H1 (cell line): ENCODE results near the gene C20orf96. TPM values are rescaled to one million over a fixed set of nuclear protein-coding genes. Genes with fewer than 3 reads are reported as not detected.

Experiments
- CTCF ChIA-PET: fragments of 300-600 bp; sonication (Branson Sonifier 250); formaldehyde crosslinking; loops from one replicate; lab custom pipeline; 2021; ENCODE audit not compliant: partially characterized antibody; lab: Charles Lee
- POLR2A ChIA-PET: fragments of 300-600 bp; sonication (Branson Sonifier 250); formaldehyde crosslinking; loops from one replicate; lab custom pipeline; 2021; ENCODE audit warnings: inconsistent platforms; ENCODE audit not compliant: partially characterized antibody; lab: Charles Lee
- DNase-seq, 2 experiments: peaks; one replicate each; pipeline versions ENCODE4 v3.0.0 to v3.0.0-alpha.2; 2010 to 2022; ENCODE audit warnings: low spot score in 2 of 2, low read depth in 1 of 2, mixed read lengths in 1 of 2
- FAIRE-seq: peaks from 2 replicates; lab custom pipeline; 2011; peaks lifted over from hg19 to GRCh38; lab: Jason Lieb, UNC
- H2AFZ ChIP-seq: 2 replicates; pipeline ENCODE4 v1.8.1; 2012; ENCODE audit warnings: low read length, inconsistent platforms
- H2AK5ac ChIP-seq: 2 replicates; pipeline ENCODE4 v1.6.1; 2013; ENCODE audit warnings: low read depth, low read length
- H2BK120ac ChIP-seq: replicated peaks from 2 replicates; pipeline ENCODE3; 2013; ENCODE audit warnings: low read depth, low read length, inconsistent platforms
- H2BK12ac ChIP-seq: 2 replicates; pipeline ENCODE4 v1.6.1; 2013; ENCODE audit warnings: low read depth, low read length
- H2BK15ac ChIP-seq: 2 replicates; pipeline ENCODE4 v1.6.1; 2013; ENCODE audit warnings: low read length
- H2BK20ac ChIP-seq: 2 replicates; pipeline ENCODE4 v1.6.1; 2013; ENCODE audit warnings: low read length
- H2BK5ac ChIP-seq: 2 replicates; pipeline ENCODE4 v1.6.1; 2013; ENCODE audit warnings: low read depth, low read length
- H3K14ac ChIP-seq: 2 replicates; pipeline ENCODE4 v1.6.1; 2013; ENCODE audit warnings: inconsistent platforms; ENCODE audit not compliant: insufficient read length
- H3K18ac ChIP-seq: 2 replicates; pipeline ENCODE4 v1.6.1; 2013; ENCODE audit warnings: low read length; ENCODE audit errors: extremely low read depth
- H3K23ac ChIP-seq: 2 replicates; pipeline ENCODE4 v1.6.1; 2013; ENCODE audit warnings: inconsistent platforms; ENCODE audit not compliant: insufficient read length
- H3K23me2 ChIP-seq: 2 replicates; pipeline ENCODE4 v1.6.1; 2013; ENCODE audit warnings: low read depth, low read length
- H3K27ac ChIP-seq: 2 replicates; pipeline ENCODE4 v1.6.1; 2011; ENCODE audit warnings: low read depth, low read length, inconsistent platforms
- H3K27me3 ChIP-seq, 4 experiments: replicated peaks in 1 of 4; 1 replicate in 1 of 4; 2 replicates in 3 of 4; pipeline versions ENCODE4 v1.6.1 to v1.8.1; 2011 to 2013; ENCODE audit warnings: low read length in 3 of 4, mild to moderate bottlenecking in 3 of 4, inconsistent platforms in 2 of 4, mixed read lengths in 2 of 4, moderate library complexity in 1 of 4; ENCODE audit not compliant: control insufficient read depth in 3 of 4, insufficient read depth in 3 of 4; ENCODE audit errors: extremely low read depth in 1 of 4
- H3K36me3 ChIP-seq, 4 experiments: 2 replicates each; pipeline versions ENCODE4 v1.6.1 to v1.8.1; 2011 to 2013; ENCODE audit warnings: mild to moderate bottlenecking in 4 of 4, low read length in 3 of 4, moderate library complexity in 2 of 4, control low read depth in 1 of 4, inconsistent platforms in 1 of 4; ENCODE audit not compliant: insufficient read depth in 4 of 4, control insufficient read depth in 2 of 4
- H3K4ac ChIP-seq: replicated peaks from 2 replicates; pipeline ENCODE3; 2013; ENCODE audit warnings: low read length, low read depth, mixed read lengths, inconsistent platforms; ENCODE audit not compliant: insufficient read length
- H3K4me1 ChIP-seq, 4 experiments: replicated peaks in 1 of 4; 1 replicate in 1 of 4; 2 replicates in 3 of 4; pipeline versions ENCODE4 v1.6.1 to v1.8.1; 2011 to 2013; ENCODE audit warnings: low read length in 3 of 4, inconsistent platforms in 2 of 4, mixed read lengths in 1 of 4; ENCODE audit not compliant: insufficient read depth in 4 of 4, control insufficient read depth in 3 of 4
- H3K4me2 ChIP-seq, 2 experiments: 2 replicates each; pipeline versions ENCODE4 v1.6.1 to v1.8.1; 2011 to 2013; ENCODE audit warnings: low read depth in 2 of 2, low read length in 2 of 2, control low read depth in 1 of 2, inconsistent platforms in 1 of 2, mild to moderate bottlenecking in 1 of 2; ENCODE audit not compliant: insufficient read depth in 1 of 2
- H3K4me3 ChIP-seq, 4 experiments: fragments of 200-600, 300-600 bp in 1 of 4; sonication (generic), shearing (Covaris generic), sonication (Bioruptor Twin) in 1 of 4; 2 replicates each; pipeline versions ENCODE4 v1.5.1 to v1.8.1; 2011 to 2016; ENCODE audit warnings: low read length in 4 of 4, low read depth in 3 of 4, control low read depth in 2 of 4, inconsistent platforms in 2 of 4, mild to moderate bottlenecking in 2 of 4, mixed read lengths in 1 of 4, moderate library complexity in 1 of 4; ENCODE audit not compliant: insufficient read depth in 2 of 4; ENCODE audit errors: extremely low read depth in 1 of 4
- H3K56ac ChIP-seq: replicated peaks from 2 replicates; pipeline ENCODE3; 2013; ENCODE audit warnings: low read depth, mild to moderate bottlenecking, mixed read lengths, low read length, inconsistent platforms; ENCODE audit not compliant: insufficient read length
- H3K79me1 ChIP-seq: 2 replicates; pipeline ENCODE4 v1.6.1; 2013; ENCODE audit warnings: low read depth, low read length, control low read depth
- H3K79me2 ChIP-seq, 2 experiments: 2 replicates each; pipeline versions ENCODE4 v1.6.1 to v1.8.1; 2012 to 2013; ENCODE audit warnings: low read length in 2 of 2, mild to moderate bottlenecking in 2 of 2, inconsistent platforms in 1 of 2; ENCODE audit not compliant: insufficient read depth in 2 of 2, control insufficient read depth in 1 of 2
- H3K9ac ChIP-seq, 4 experiments: replicated peaks in 1 of 4; 1 replicate in 1 of 4; 2 replicates in 3 of 4; pipeline versions ENCODE4 v1.6.1 to v1.8.1; 2011 to 2013; ENCODE audit warnings: low read depth in 3 of 4, low read length in 3 of 4, control low read depth in 2 of 4, mild to moderate bottlenecking in 2 of 4, moderate library complexity in 2 of 4, inconsistent platforms in 1 of 4; ENCODE audit errors: extremely low read depth in 1 of 4
- H3K9me3 ChIP-seq, 2 experiments: 2 replicates each; pipeline versions ENCODE4 v1.6.1 to v1.8.1; 2012 to 2013; ENCODE audit warnings: mild to moderate bottlenecking in 2 of 2, moderate library complexity in 2 of 2, control low read depth in 1 of 2, inconsistent platforms in 1 of 2, low read depth in 1 of 2, low read length in 1 of 2, mixed read lengths in 1 of 2; ENCODE audit not compliant: insufficient read depth in 2 of 2
- H4K20me1 ChIP-seq, 2 experiments: replicated peaks in 1 of 2; 2 replicates each; pipeline versions ENCODE3 to v1.8.1; 2011 to 2013; ENCODE audit warnings: inconsistent platforms in 2 of 2, low read length in 2 of 2, mild to moderate bottlenecking in 1 of 2; ENCODE audit not compliant: insufficient read depth in 2 of 2, control insufficient read depth in 1 of 2
- H4K5ac ChIP-seq: 2 replicates; pipeline ENCODE4 v1.6.1; 2013; ENCODE audit warnings: low read length, low read depth, mixed read lengths, inconsistent platforms; ENCODE audit not compliant: insufficient read length
- H4K8ac ChIP-seq: 2 replicates; pipeline ENCODE4 v1.8.0; 2013; ENCODE audit warnings: mild to moderate bottlenecking, moderate library complexity, low read length, inconsistent platforms; ENCODE audit not compliant: insufficient read depth; ENCODE audit errors: extremely low read depth
- H4K91ac ChIP-seq: replicated peaks from 2 replicates; pipeline ENCODE3; 2013; ENCODE audit warnings: low read length, mixed read lengths, inconsistent platforms; ENCODE audit not compliant: insufficient read length
- CBX8 ChIP-seq: fragments of 300-800, 300-1000 bp; sonication (generic); IDR thresholded peaks from 2 replicates; pipeline ENCODE4 v1.7.1; 2016; ENCODE audit warnings: low read depth, low read length, borderline replicate concordance
- CHD2 ChIP-seq: IDR thresholded peaks from 2 replicates; pipeline ENCODE4 v1.6.1; 2012; ENCODE audit warnings: low read length, improper control_type of control experiment
- JUND ChIP-seq: IDR thresholded peaks from 2 replicates; pipeline ENCODE4 v1.6.1; 2011; ENCODE audit warnings: mild to moderate bottlenecking, improper control_type of control experiment, low read length
- SP2 ChIP-seq: IDR thresholded peaks from 2 replicates; pipeline ENCODE4 v1.6.1; 2012; ENCODE audit warnings: mild to moderate bottlenecking, low read length, inconsistent platforms
- WGBS, 2 experiments: shearing (Covaris generic) in 1 of 2; methylation state at CpG; one replicate each; pipeline versions ENCODE4 v1.1.6 to v1.1.7; 2013 to 2015; ENCODE audit warnings: low lambda C conversion rate in 2 of 2, mixed read lengths in 2 of 2, inconsistent platforms in 1 of 2, low coverage in 1 of 2, missing lambda C conversion rate in 1 of 2; ENCODE audit not compliant: insufficient replicate concordance in 2 of 2, insufficient coverage in 1 of 2, insufficient read length in 1 of 2; ENCODE audit errors: extremely low coverage in 1 of 2, missing lambda C conversion rate in 1 of 2; 5-methylcytosine and 5-hydroxymethylcytosine counted together
- polyA plus RNA-seq, 7 experiments: library from polyadenylated mRNA; depleted of rRNA in 3 of 7; stranded (reverse) in 5 of 7; unstranded in 2 of 7; fragments of >200 nt in 5 of 7; fragments of 200-250 nt in 2 of 7; gene quantifications; 1 replicate in 5 of 7; 2 replicates in 1 of 7; 4 replicates in 1 of 7; pipeline versions ENCODE4 v1.2.1 to v1.2.3, GENCODE V29; 2011 to 2013; ENCODE audit warnings: missing spikeins in 2 of 7, mixed read lengths in 2 of 7
- total RNA-seq: library from RNA; stranded (reverse); fragmentation: NEBNext Ultra II Directional; extraction: Animal tissue kit (Norgen Biotek cat#: 25700); gene quantifications from 2 replicates; pipeline ENCODE4 v1.2.1, GENCODE V29; 2021

Gene C20orf96
- total and polyA plus RNA-seq, 2 of the 8 experiments (the other 6 are each of a cell fraction or from before 2014, with no cell fraction given), result 19.2 to 21.0 TPM

DNA sequence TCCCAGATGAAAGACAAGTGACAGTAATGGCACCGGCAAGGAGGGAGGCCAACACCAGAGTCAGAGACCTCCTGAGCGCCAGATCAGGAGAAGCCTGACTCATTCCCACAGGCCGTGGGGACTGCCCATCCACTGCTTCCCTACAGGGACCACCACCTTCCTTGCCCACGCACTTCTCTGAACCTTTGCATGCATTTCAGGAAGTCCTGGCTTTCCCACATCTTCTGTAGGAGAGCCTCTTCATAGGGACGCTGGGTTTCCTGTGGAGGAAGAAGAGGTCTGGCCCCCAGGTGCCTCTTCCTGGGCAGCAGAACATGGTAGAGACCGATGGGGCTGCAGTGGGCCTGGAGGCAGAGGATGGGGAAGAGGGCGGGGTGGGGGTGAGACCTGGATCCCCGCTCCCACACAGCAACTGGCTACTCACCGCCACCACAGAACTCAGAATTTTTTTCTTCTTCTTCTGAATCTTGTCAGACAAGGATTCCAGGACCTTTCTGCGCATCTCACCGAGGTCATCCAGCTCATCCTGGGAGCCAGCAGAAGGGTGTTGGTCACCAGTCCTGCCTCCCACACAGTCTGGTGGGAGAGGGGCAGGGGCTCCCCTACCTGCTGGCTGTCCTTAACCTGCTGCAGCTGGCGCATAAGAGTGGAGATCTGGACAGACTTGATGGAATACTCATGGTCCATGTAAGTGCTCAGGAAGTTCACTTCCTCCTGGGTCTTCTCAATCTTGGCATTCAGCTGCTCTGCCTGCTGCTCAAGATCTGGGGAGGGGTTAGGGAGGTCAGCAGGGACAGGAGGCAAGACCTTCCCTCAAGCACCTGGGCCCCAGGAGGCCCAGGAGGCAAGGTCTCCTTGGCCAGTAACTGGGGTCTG is 13.7 kb downstream of the C20orf96 start:
- H4K8ac ChIP-seq, result no peak overlapping the region
- WGBS, 2 experiments, result 91% methylated on average over 11 of the region's 12 CpGs; no CpG with 5 or more reads in 1 of the 2 experiments
- H3K36me3 ChIP-seq, result peaks cover 8 to 21% (median 13%) of the 10 kb centered on the region in 4 experiments; a peak in 7 of 8 replicates
- no peak for TF ChIP-seq CBX8
- no peak for TF ChIP-seq JUND
- TF ChIP-seq SP2, result no peak
- TF ChIP-seq CHD2, result no peak
- H3K27ac ChIP-seq, result no peak overlapping the region
- no peak overlapping the region for H3K9ac ChIP-seq
- H2BK5ac ChIP-seq, result no peak overlapping the region
- no peak overlapping the region for H3K14ac ChIP-seq
- H3K23ac ChIP-seq, result no peak overlapping the region
- H3K18ac ChIP-seq, result no peak overlapping the region
- ChIA-PET POLR2A (interaction anchor here (3.0 to 6.1 kb wide), 2 partner anchors 9 to 20 kb away, joined by 21 to 61 read pairs; partner anchors contain the start of gene ZCCHC3), CTCF (interaction anchor here (1.1 to 6.7 kb wide), 8 partner anchors 10 to 124 kb away, joined by 3 to 63 read pairs (median 10); no protein-coding TSS in a partner anchor)
- H3K4me1 ChIP-seq, result peaks cover 0 to 4% (median 4%) of the 10 kb centered on the region in 4 experiments; a peak in 4 of 7 replicates
- no peaks in the 10 kb centered on the region; the same call in 1 of the 2 replicates for H3K23me2 ChIP-seq
- peaks cover 2 to 8% of the 10 kb centered on the region in 2 experiments for H4K20me1 ChIP-seq
- DNase-seq (no peak), FAIRE-seq (no peak)
- H3K9me3 ChIP-seq, result no peaks in the 10 kb centered on the region
- H4K5ac ChIP-seq, result no peak overlapping the region
- H2BK15ac ChIP-seq, result no peak overlapping the region
- H3K4ac ChIP-seq, result no peak overlapping the region
- no peak overlapping the region for H2BK20ac ChIP-seq
- no peak overlapping the region for H4K91ac ChIP-seq
- no peak overlapping the region for H3K4me3 ChIP-seq
- no peak overlapping the region for H2AFZ ChIP-seq
- no peak overlapping the region for H2BK12ac ChIP-seq
- H2BK120ac ChIP-seq, result no peak overlapping the region
- H3K4me2 ChIP-seq, result no peak overlapping the region
- no peaks in the 10 kb centered on the region for H3K79me2 ChIP-seq
- H3K79me1 ChIP-seq, result no peaks in the 10 kb centered on the region; the same call in 1 of the 2 replicates
- no peak overlapping the region for H2AK5ac ChIP-seq
- no peak overlapping the region for H3K56ac ChIP-seq
- H3K27me3 ChIP-seq, result peaks cover 0 to 2% (median under 1%) of the 10 kb centered on the region in 4 experiments; a peak in 2 of 7 replicates
